SK-N-SH treated with all-trans-retinoic acid at 6 μM for 48 hours (cell line): Measurements from ENCODE around the gene UFD1.

Source experiments
- ATAC-seq: fragments of 200-7000 bp; cut with Tn5 transposase; 3 replicates; pipeline ENCODE4 v1.9.1; 2020; ENCODE audit warnings: mild to moderate bottlenecking, moderate library complexity
- ARNTL ChIP-seq: fragments of 450-650 bp; formaldehyde crosslinking; IDR thresholded peaks from 2 replicates; pipeline ENCODE4 v1.5.0; 2020; ENCODE audit warnings: low read depth, mild to moderate bottlenecking, moderate library complexity, borderline replicate concordance
- BACH2 ChIP-seq: fragments of 250-450 bp; sonication (Bioruptor Pico); IDR thresholded peaks from 2 replicates; pipeline ENCODE4 v1.9.0; 2021; ENCODE audit warnings: mild to moderate bottlenecking, borderline replicate concordance
- CSDC2 ChIP-seq: fragments of 250-450 bp; sonication (Bioruptor Pico); IDR thresholded peaks from 2 replicates; pipeline ENCODE4 v1.5.0; 2020; ENCODE audit warnings: mild to moderate bottlenecking, moderate library complexity
- ESRRG ChIP-seq: fragments of 250-450 bp; sonication (Bioruptor Pico); IDR thresholded peaks from 2 replicates; pipeline ENCODE4 v1.6.1; 2021; ENCODE audit warnings: mild to moderate bottlenecking
- GLIS3 ChIP-seq: fragments of 250-450 bp; sonication (Bioruptor Pico); IDR thresholded peaks from 2 replicates; pipeline ENCODE4 v1.5.0; 2020; ENCODE audit warnings: mild to moderate bottlenecking, moderate library complexity
- ISL1 ChIP-seq: fragments of 250-450 bp; sonication (Bioruptor Pico); IDR thresholded peaks from 2 replicates; pipeline ENCODE4 v2.1.2; 2022; ENCODE audit warnings: mild to moderate bottlenecking, moderate library complexity
- OSR1 ChIP-seq: fragments of 250-450 bp; sonication (Bioruptor Pico); IDR thresholded peaks from 2 replicates; pipeline ENCODE4 v1.8.0; 2022; ENCODE audit warnings: moderate library complexity, mild to moderate bottlenecking, inconsistent platforms
- PPARA ChIP-seq: fragments of 250-450 bp; sonication (Bioruptor Pico); IDR thresholded peaks from 2 replicates; pipeline ENCODE4 v1.5.0; 2020; ENCODE audit warnings: mild to moderate bottlenecking, borderline replicate concordance
- RARB ChIP-seq: fragments of 250-450 bp; sonication (Bioruptor Pico); IDR thresholded peaks from 2 replicates; pipeline ENCODE4 v1.8.0; 2021; ENCODE audit warnings: mild to moderate bottlenecking, moderate library complexity
- TCF4 ChIP-seq: fragments of 250-450 bp; sonication (Bioruptor Pico); IDR thresholded peaks from 2 replicates; pipeline ENCODE4 v1.8.0; 2021; ENCODE audit warnings: mild to moderate bottlenecking, moderate library complexity, borderline replicate concordance
- TOX ChIP-seq: fragments of 250-450 bp; sonication (Bioruptor Pico); IDR thresholded peaks from 2 replicates; pipeline ENCODE4 v1.8.0; 2021; ENCODE audit warnings: mild to moderate bottlenecking, moderate library complexity, borderline replicate concordance
- ZC3H10 ChIP-seq: fragments of 250-450 bp; sonication (Bioruptor Pico); IDR thresholded peaks from 2 replicates; pipeline ENCODE4 v1.5.1; 2021; ENCODE audit warnings: mild to moderate bottlenecking, moderate library complexity
- ZFP3 ChIP-seq: fragments of 250-450 bp; sonication (Bioruptor Pico); IDR thresholded peaks from 2 replicates; pipeline ENCODE4 v1.5.0; 2020; ENCODE audit warnings: mild to moderate bottlenecking, moderate library complexity
- ZFP30 ChIP-seq: fragments of 450-650 bp; formaldehyde crosslinking; IDR thresholded peaks from 2 replicates; pipeline ENCODE4 v1.5.0; 2022; ENCODE audit warnings: mild to moderate bottlenecking, moderate library complexity
- ZNF565 ChIP-seq: fragments of 450-650 bp; formaldehyde crosslinking; conservative IDR thresholded peaks from 2 replicates; pipeline ENCODE4 v1.5.0; 2020; ENCODE audit warnings: low read depth, mild to moderate bottlenecking, moderate library complexity
- ZNF70 ChIP-seq: fragments of 450-650 bp; formaldehyde crosslinking; IDR thresholded peaks from 2 replicates; pipeline ENCODE4 v1.5.0; 2020; ENCODE audit warnings: mild to moderate bottlenecking, moderate library complexity
- ZNF8 ChIP-seq: fragments of 450-650 bp; formaldehyde crosslinking; IDR thresholded peaks from 2 replicates; pipeline ENCODE4 v1.5.0; 2020; ENCODE audit warnings: mild to moderate bottlenecking, moderate library complexity
- TF ChIP-seq, protein P1 (sequence below): fragments of 250-450 bp; sonication (Bioruptor Pico); IDR thresholded peaks from 2 replicates; pipeline ENCODE4 v1.8.0; 2020; ENCODE audit warnings: mild to moderate bottlenecking, moderate library complexity, borderline replicate concordance
- TF ChIP-seq, protein P2 (sequence below): fragments of 250-450 bp; sonication (Bioruptor Pico); IDR thresholded peaks from 2 replicates; pipeline ENCODE4 v1.5.0; 2020; ENCODE audit warnings: mild to moderate bottlenecking, moderate library complexity
- TF ChIP-seq, protein P3 (sequence below): fragments of 250-450 bp; sonication (Bioruptor Pico); IDR thresholded peaks from 2 replicates; pipeline ENCODE4 v1.5.1; 2021; ENCODE audit warnings: mild to moderate bottlenecking, moderate library complexity
- TF ChIP-seq, protein P4 (sequence below): fragments of 250-450 bp; sonication (Bioruptor Pico); IDR thresholded peaks from 2 replicates; pipeline ENCODE4 v1.5.1; 2020; ENCODE audit warnings: low read depth, mild to moderate bottlenecking, moderate library complexity

Gene UFD1

DNA sequence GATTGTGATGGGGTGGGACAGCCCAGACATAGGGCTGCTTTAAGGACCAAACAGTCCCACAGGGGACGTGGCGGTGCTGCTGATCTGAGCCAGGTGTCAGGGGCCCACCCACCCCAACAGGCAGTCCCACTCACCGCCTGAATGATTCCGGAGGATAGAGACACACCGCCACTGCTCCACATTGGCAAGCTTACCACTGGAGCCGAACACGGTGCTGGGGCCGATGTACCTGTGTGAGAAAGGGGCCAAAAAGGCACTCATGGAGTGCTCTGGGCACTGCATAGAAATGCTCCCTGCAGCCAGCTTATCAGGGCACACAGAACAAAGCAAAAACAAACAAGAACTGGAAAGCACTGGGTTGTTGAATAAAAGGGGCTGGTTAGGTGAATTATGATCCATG, 73.3 kb downstream of the UFD1 start:
- TF ChIP-seq PPARA (CRISPR knock-in tag) (no peak), TCF4 (CRISPR knock-in tag) (no peak), ZFP30 (CRISPR knock-in tag) (no peak)
- ATAC-seq: no peak

DNA sequence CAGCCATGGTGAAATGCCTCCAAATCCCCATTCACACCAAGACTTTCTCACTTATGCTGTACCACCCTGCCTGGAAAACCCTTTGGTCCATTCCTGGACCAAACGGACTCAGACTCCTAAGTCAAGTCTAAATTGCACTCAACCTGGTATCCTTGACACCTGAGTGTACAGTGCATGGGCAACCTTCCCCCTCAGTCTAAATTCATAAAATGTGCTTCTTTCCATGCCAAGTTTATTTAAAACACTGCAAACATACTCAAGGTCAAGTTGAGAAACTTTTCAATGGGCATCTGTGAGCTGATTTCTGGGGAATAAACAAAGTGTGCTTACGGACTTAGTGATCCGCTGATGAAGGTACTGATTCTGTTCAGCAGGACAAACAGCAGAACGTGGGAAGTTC, 73.9 kb downstream of the UFD1 start:
- TF ChIP-seq GLIS3 (CRISPR knock-in tag) (no peak), ARNTL (no peak), CSDC2 (no peak), ZNF70 (CRISPR knock-in tag) (no peak), TCF4 (CRISPR knock-in tag) (no peak), ZFP30 (CRISPR knock-in tag) (no peak), ZC3H10 (CRISPR knock-in tag) (no peak), ZNF8 (CRISPR knock-in tag) (no peak), ESRRG (CRISPR knock-in tag) (no peak), PPARA (CRISPR knock-in tag) (no peak), TOX (no peak), OSR1 (CRISPR knock-in tag) (no peak), ISL1 (no peak), ZNF565 (CRISPR knock-in tag) (no peak)
- TF ChIP-seq, protein P1, sequence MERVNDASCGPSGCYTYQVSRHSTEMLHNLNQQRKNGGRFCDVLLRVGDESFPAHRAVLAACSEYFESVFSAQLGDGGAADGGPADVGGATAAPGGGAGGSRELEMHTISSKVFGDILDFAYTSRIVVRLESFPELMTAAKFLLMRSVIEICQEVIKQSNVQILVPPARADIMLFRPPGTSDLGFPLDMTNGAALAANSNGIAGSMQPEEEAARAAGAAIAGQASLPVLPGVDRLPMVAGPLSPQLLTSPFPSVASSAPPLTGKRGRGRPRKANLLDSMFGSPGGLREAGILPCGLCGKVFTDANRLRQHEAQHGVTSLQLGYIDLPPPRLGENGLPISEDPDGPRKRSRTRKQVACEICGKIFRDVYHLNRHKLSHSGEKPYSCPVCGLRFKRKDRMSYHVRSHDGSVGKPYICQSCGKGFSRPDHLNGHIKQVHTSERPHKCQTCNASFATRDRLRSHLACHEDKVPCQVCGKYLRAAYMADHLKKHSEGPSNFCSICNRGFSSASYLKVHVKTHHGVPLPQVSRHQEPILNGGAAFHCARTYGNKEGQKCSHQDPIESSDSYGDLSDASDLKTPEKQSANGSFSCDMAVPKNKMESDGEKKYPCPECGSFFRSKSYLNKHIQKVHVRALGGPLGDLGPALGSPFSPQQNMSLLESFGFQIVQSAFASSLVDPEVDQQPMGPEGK (CRISPR knock-in tag): no peak
- TF ChIP-seq, protein P2, sequence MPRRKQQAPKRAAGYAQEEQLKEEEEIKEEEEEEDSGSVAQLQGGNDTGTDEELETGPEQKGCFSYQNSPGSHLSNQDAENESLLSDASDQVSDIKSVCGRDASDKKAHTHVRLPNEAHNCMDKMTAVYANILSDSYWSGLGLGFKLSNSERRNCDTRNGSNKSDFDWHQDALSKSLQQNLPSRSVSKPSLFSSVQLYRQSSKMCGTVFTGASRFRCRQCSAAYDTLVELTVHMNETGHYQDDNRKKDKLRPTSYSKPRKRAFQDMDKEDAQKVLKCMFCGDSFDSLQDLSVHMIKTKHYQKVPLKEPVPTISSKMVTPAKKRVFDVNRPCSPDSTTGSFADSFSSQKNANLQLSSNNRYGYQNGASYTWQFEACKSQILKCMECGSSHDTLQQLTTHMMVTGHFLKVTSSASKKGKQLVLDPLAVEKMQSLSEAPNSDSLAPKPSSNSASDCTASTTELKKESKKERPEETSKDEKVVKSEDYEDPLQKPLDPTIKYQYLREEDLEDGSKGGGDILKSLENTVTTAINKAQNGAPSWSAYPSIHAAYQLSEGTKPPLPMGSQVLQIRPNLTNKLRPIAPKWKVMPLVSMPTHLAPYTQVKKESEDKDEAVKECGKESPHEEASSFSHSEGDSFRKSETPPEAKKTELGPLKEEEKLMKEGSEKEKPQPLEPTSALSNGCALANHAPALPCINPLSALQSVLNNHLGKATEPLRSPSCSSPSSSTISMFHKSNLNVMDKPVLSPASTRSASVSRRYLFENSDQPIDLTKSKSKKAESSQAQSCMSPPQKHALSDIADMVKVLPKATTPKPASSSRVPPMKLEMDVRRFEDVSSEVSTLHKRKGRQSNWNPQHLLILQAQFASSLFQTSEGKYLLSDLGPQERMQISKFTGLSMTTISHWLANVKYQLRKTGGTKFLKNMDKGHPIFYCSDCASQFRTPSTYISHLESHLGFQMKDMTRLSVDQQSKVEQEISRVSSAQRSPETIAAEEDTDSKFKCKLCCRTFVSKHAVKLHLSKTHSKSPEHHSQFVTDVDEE (CRISPR knock-in tag): no peak
- TF ChIP-seq, protein P3, sequence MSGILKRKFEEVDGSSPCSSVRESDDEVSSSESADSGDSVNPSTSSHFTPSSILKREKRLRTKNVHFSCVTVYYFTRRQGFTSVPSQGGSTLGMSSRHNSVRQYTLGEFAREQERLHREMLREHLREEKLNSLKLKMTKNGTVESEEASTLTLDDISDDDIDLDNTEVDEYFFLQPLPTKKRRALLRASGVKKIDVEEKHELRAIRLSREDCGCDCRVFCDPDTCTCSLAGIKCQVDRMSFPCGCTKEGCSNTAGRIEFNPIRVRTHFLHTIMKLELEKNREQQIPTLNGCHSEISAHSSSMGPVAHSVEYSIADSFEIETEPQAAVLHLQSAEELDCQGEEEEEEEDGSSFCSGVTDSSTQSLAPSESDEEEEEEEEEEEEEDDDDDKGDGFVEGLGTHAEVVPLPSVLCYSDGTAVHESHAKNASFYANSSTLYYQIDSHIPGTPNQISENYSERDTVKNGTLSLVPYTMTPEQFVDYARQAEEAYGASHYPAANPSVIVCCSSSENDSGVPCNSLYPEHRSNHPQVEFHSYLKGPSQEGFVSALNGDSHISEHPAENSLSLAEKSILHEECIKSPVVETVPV (CRISPR knock-in tag): no peak
- ATAC-seq: no peak

DNA sequence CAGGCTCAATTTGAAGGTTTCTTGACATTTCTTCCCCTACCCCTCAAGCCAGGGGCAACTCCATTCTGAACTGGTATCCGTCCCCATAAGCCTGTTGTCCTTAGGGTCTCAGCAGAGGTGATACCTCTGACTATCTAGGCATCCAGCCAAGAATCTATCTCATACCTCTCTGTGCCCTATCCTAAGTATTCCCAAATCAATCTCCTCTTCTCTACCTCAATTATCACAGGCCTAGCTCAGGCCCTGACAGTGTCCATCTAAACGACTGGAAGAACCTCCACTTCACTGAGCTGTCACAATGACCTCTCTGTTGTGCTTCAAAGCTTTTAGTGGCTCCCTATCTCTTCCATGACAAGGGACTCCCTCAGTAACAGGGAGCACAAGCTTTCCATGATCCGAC, 74.3 kb downstream of the UFD1 start:
- no peak for ATAC-seq
- no peak for TF ChIP-seq TOX
- TF ChIP-seq ESRRG (CRISPR knock-in tag): no peak
- TF ChIP-seq, protein P4, sequence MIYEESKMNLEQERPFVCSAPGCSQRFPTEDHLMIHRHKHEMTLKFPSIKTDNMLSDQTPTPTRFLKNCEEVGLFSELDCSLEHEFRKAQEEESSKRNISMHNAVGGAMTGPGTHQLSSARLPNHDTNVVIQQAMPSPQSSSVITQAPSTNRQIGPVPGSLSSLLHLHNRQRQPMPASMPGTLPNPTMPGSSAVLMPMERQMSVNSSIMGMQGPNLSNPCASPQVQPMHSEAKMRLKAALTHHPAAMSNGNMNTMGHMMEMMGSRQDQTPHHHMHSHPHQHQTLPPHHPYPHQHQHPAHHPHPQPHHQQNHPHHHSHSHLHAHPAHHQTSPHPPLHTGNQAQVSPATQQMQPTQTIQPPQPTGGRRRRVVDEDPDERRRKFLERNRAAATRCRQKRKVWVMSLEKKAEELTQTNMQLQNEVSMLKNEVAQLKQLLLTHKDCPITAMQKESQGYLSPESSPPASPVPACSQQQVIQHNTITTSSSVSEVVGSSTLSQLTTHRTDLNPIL (CRISPR knock-in tag): no peak
- TF ChIP-seq BACH2 (CRISPR knock-in tag): no peak
- TF ChIP-seq CSDC2: no peak
- no peak for TF ChIP-seq PPARA (CRISPR knock-in tag)
- TF ChIP-seq, protein P1 (CRISPR knock-in tag): no peak
- TF ChIP-seq, protein P2 (CRISPR knock-in tag): no peak
- no peak for TF ChIP-seq ZNF565 (CRISPR knock-in tag)
- TF ChIP-seq GLIS3 (CRISPR knock-in tag): no peak
- no peak for TF ChIP-seq ARNTL
- TF ChIP-seq TCF4 (CRISPR knock-in tag): no peak
- TF ChIP-seq ZNF8 (CRISPR knock-in tag): no peak
- no peak for TF ChIP-seq RARB (CRISPR knock-in tag)
- TF ChIP-seq ISL1: no peak
- TF ChIP-seq ZFP3: no peak
- TF ChIP-seq, protein P3 (CRISPR knock-in tag): no peak
